A549 (cell line): ENCODE measurements around the gene AUTS2. TPM values are rescaled to one million over a fixed set of nuclear protein-coding genes. Genes with fewer than 3 reads are reported as not detected.

Experiments used
- ATAC-seq, 2 experiments: fragments of 200-7000 bp in 1 of 2; fragments of >200 bp in 1 of 2; cut with Nextera tagmentation in 1 of 2; cut with Tn5 transposase in 1 of 2; 3 replicates each; pipeline versions ENCODE4 v1.8.0 to v1.9.1; 2018 to 2020; ENCODE audit warnings: mild to moderate bottlenecking in 1 of 2, moderate library complexity in 1 of 2
- CTCF ChIA-PET: fragments of 300-600 bp; sonication (Branson Sonifier 250); formaldehyde crosslinking; extraction: SDS; loops from one replicate; lab custom pipeline; 2021; ENCODE audit warnings: antibody characterized with exemption, inconsistent platforms; lab: Yijun Ruan, JAX
- POLR2A ChIA-PET: fragments of 350-600 bp; formaldehyde crosslinking; extraction: SDS; loops from one replicate; lab custom pipeline; 2021; ENCODE audit warnings: antibody characterized with exemption, inconsistent platforms; lab: Yijun Ruan, JAX
- DNase-seq, 2 experiments: peaks; one replicate each; pipeline versions ENCODE4 v3.0.0 to v3.0.0-alpha.2; 2011 to 2016; ENCODE audit warnings: low read depth in 1 of 2, low spot score in 1 of 2
- FAIRE-seq: peaks from 2 replicates; lab custom pipeline; 2011; peaks lifted over from hg19 to GRCh38; lab: Jason Lieb, UNC
- H3K27ac ChIP-seq, 2 experiments: fragments of >200 bp; sonication (Bioruptor Twin); formaldehyde crosslinking; 3 replicates each; pipeline ENCODE4 v1.5.1; 2016 to 2017
- H3K4me1 ChIP-seq: fragments of >200 bp; sonication (Bioruptor Twin); formaldehyde crosslinking; 3 replicates; pipeline ENCODE4 v1.6.1; 2016
- H3K4me2 ChIP-seq: fragments of >200 bp; sonication (Bioruptor Twin); formaldehyde crosslinking; 3 replicates; pipeline ENCODE4 v1.6.1; 2016
- H3K4me3 ChIP-seq: fragments of >200 bp; sonication (Bioruptor Twin); formaldehyde crosslinking; 3 replicates; pipeline ENCODE4 v1.5.1; 2016
- H3K9me3 ChIP-seq: fragments of >200 bp; sonication (Bioruptor Twin); formaldehyde crosslinking; 3 replicates; pipeline ENCODE4 v1.6.1; 2016
- BHLHE40 ChIP-seq: IDR thresholded peaks from 2 replicates; pipeline ENCODE4 v1.6.1; 2012; ENCODE audit warnings: low read depth, low read length, inconsistent platforms
- CBX8 ChIP-seq: fragments of 200-600 bp; sonication (generic); IDR thresholded peaks from 2 replicates; pipeline ENCODE4 v1.6.1; 2016
- CEBPB ChIP-seq, 2 experiments: fragments of >200 bp in 1 of 2; sonication (Bioruptor Twin) in 1 of 2; formaldehyde crosslinking in 1 of 2; IDR thresholded peaks; 2 replicates each; pipeline ENCODE4 v1.6.1; 2012 to 2016
- EHF ChIP-seq: fragments of 250-450 bp; sonication (Bioruptor Pico); IDR thresholded peaks from 2 replicates; pipeline ENCODE4 v1.5.0; 2020; ENCODE audit warnings: mild to moderate bottlenecking
- EP300 ChIP-seq, 2 experiments: fragments of >200 bp; sonication (Bioruptor Twin); formaldehyde crosslinking; IDR thresholded peaks; 2 replicates in 1 of 2; 3 replicates in 1 of 2; pipeline ENCODE4 v1.6.1; 2016 to 2017
- FOXS1 ChIP-seq: fragments of 250-450 bp; sonication (Bioruptor Pico); IDR thresholded peaks from 2 replicates; pipeline ENCODE4 v1.5.0; 2020; ENCODE audit warnings: mild to moderate bottlenecking, moderate library complexity
- GATA3 ChIP-seq: IDR thresholded peaks from 2 replicates; pipeline ENCODE4 v1.6.1; 2012; ENCODE audit warnings: borderline replicate concordance
- HES2 ChIP-seq: fragments of >200 bp; sonication (Bioruptor Twin); formaldehyde crosslinking; IDR thresholded peaks from 2 replicates; pipeline ENCODE4 v1.6.1; 2016
- HEYL ChIP-seq: fragments of 250-450 bp; sonication (Bioruptor Pico); IDR thresholded peaks from 2 replicates; pipeline ENCODE4 v1.8.0; 2021; ENCODE audit warnings: mild to moderate bottlenecking, moderate library complexity
- HOXA7 ChIP-seq: fragments of 250-450 bp; sonication (Bioruptor Pico); IDR thresholded peaks from 2 replicates; pipeline ENCODE4 v1.5.0; 2020; ENCODE audit warnings: mild to moderate bottlenecking, moderate library complexity
- HOXB5 ChIP-seq: fragments of 250-450 bp; sonication (Bioruptor Pico); IDR thresholded peaks from 2 replicates; pipeline ENCODE4 v1.5.0; 2020; ENCODE audit warnings: mild to moderate bottlenecking, moderate library complexity
- KDM1A ChIP-seq: fragments of 200-600 bp; sonication (generic); IDR thresholded peaks from 2 replicates; pipeline ENCODE4 v1.6.1; 2016; ENCODE audit warnings: low read depth, mild to moderate bottlenecking
- KDM5A ChIP-seq: fragments of 200-600 bp; sonication (generic); IDR thresholded peaks from 2 replicates; pipeline ENCODE4 v1.6.1; 2016; ENCODE audit warnings: antibody characterized with exemption, mild to moderate bottlenecking
- MAFK ChIP-seq: fragments of 450-650 bp; IDR thresholded peaks from 2 replicates; pipeline ENCODE4 v1.6.1; 2014; ENCODE audit not compliant: partially characterized antibody
- NFE2L2 ChIP-seq: fragments of 150-350 bp; conservative IDR thresholded peaks from 2 replicates; pipeline ENCODE4 v1.6.1; 2014; ENCODE audit warnings: low read length
- PHF8 ChIP-seq: fragments of 200-600 bp; sonication (generic); IDR thresholded peaks from 2 replicates; pipeline ENCODE4 v1.6.1; 2016; ENCODE audit warnings: low read depth, mild to moderate bottlenecking, antibody characterized with exemption, moderate library complexity, borderline replicate concordance
- POLR2A ChIP-seq: IDR thresholded peaks from 2 replicates; pipeline ENCODE4 v1.6.1; 2012; ENCODE audit warnings: mild to moderate bottlenecking, low read length
- POLR2AphosphoS2 ChIP-seq: conservative IDR thresholded peaks from 2 replicates; pipeline ENCODE4 v1.6.1; 2012; ENCODE audit warnings: low read length, improper control_type of control experiment, inconsistent platforms
- RCOR1 ChIP-seq: fragments of 150-350 bp; IDR thresholded peaks from 2 replicates; pipeline ENCODE4 v1.6.1; 2014; ENCODE audit warnings: antibody characterized with exemption, low read length, low read depth
- RFX5 ChIP-seq: fragments of 450-650 bp; IDR thresholded peaks from 2 replicates; pipeline ENCODE4 v1.7.1; 2014; ENCODE audit warnings: antibody characterized with exemption, mild to moderate bottlenecking, moderate library complexity
- RNF2 ChIP-seq: fragments of 200-600 bp; sonication (generic); IDR thresholded peaks from 2 replicates; pipeline ENCODE4 v1.6.1; 2016; ENCODE audit warnings: low read depth, mild to moderate bottlenecking, antibody characterized with exemption, moderate library complexity, borderline replicate concordance
- TFCP2L1 ChIP-seq: fragments of 250-450 bp; sonication (Bioruptor Pico); IDR thresholded peaks from 2 replicates; pipeline ENCODE4 v1.5.0; 2021; ENCODE audit warnings: mild to moderate bottlenecking
- ZNF302 ChIP-seq: fragments of 250-450 bp; sonication (Bioruptor Pico); IDR thresholded peaks from 2 replicates; pipeline ENCODE4 v1.9.0; 2021; ENCODE audit warnings: inconsistent platforms, mild to moderate bottlenecking, moderate library complexity
- ZSCAN20 ChIP-seq: fragments of 250-450 bp; sonication (Bioruptor Pico); IDR thresholded peaks from 2 replicates; pipeline ENCODE4 v1.8.0; 2022; ENCODE audit warnings: mild to moderate bottlenecking, moderate library complexity
- WGBS: methylation state at CpG from one replicate; pipeline ENCODE4 v1.1.6; 2017; ENCODE audit errors: missing lambda C conversion rate; 5-methylcytosine and 5-hydroxymethylcytosine counted together
- polyA plus RNA-seq, 4 experiments: library from polyadenylated mRNA; depleted of rRNA in 3 of 4; stranded (reverse); fragments of >200 nt; fragmentation: RNase III in 1 of 4; extraction: RNeasy Plus Mini Kit Qiagen cat#74134 plus additional on column Dnase treatment in 1 of 4; gene quantifications; 2 replicates in 3 of 4; 3 replicates in 1 of 4; pipeline ENCODE4 v1.2.3, GENCODE V29; 2011 to 2017
- TF ChIP-seq, protein P1 (sequence below): fragments of 150-350 bp; IDR thresholded peaks from 2 replicates; pipeline ENCODE4 v1.6.1; 2014; ENCODE audit warnings: low read depth, mild to moderate bottlenecking, low read length
- TF ChIP-seq, protein P2 (sequence below): IDR thresholded peaks from 2 replicates; pipeline ENCODE4 v1.6.1; 2012
- TF ChIP-seq, protein P3 (sequence below): IDR thresholded peaks from 2 replicates; pipeline ENCODE4 v1.6.1; 2012; ENCODE audit warnings: low read depth, borderline replicate concordance
- TF ChIP-seq, protein P4 (sequence below): IDR thresholded peaks from 2 replicates; pipeline ENCODE4 v1.6.1; 2012

The AUTS2 gene
- polyA plus RNA-seq, 2 of the 4 experiments (the other 2 are of a cell fraction), result 1.6 to 3.6 TPM

- TF ChIP-seq, protein P1, sequence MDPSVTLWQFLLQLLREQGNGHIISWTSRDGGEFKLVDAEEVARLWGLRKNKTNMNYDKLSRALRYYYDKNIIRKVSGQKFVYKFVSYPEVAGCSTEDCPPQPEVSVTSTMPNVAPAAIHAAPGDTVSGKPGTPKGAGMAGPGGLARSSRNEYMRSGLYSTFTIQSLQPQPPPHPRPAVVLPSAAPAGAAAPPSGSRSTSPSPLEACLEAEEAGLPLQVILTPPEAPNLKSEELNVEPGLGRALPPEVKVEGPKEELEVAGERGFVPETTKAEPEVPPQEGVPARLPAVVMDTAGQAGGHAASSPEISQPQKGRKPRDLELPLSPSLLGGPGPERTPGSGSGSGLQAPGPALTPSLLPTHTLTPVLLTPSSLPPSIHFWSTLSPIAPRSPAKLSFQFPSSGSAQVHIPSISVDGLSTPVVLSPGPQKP, result no peak
- TF ChIP-seq HEYL (no peak), HOXA7 (no peak), ZNF302 (CRISPR knock-in tag) (no peak), ZSCAN20 (CRISPR knock-in tag) (no peak), HOXB5 (CRISPR knock-in tag) (no peak)
- TF ChIP-seq, all 56 proteins: peak for 0
These were observed 396.7 kb downstream of the AUTS2 start (continued) for GRCh38 chr7:69994886-69995542.

DNA sequence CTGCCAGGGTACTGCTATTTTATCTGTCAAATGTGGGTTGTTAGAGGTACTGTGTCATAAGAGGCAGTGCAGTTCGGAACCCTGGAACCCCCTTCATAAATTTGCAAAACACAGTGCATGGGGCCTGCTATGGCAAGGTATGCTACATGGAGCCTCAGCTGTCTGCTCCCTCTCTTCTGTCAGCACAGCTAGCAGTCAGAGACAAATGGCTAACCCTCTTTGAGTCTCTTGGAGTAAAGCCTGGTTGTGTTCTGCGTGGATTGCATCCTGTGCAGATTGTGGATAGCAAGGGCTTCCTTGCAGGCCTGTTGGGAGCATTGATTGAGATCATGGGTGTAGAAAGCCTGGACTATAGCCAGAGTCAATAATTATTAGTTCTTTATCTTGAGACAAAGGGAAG is 397.8 kb downstream of the AUTS2 start:
- no peak for DNase-seq
- no peak overlapping the region for H3K27ac ChIP-seq
- H3K4me1 ChIP-seq, result no peaks in the 10 kb centered on the region
- no peak for TF ChIP-seq BHLHE40
- no peak for TF ChIP-seq POLR2A
- TF ChIP-seq, all 56 proteins: peak for 0
- ATAC-seq (no peak), FAIRE-seq (no peak)
- POLR2A ChIA-PET, result no interaction called here
- Histone ChIP-seq H3K4me2 (no peak overlapping the region), H3K9me3 (no peaks in the 10 kb centered on the region), H3K4me3 (no peak overlapping the region)
- CTCF ChIA-PET, result no interaction called here
- WGBS, result 49% methylated on average over 2 of the region's 2 CpGs

- 25% methylated on average over 5 of the region's 5 CpGs for WGBS
- DNase-seq, result no peak
- no peak overlapping the region for H3K4me2 ChIP-seq
- ChIA-PET POLR2A (no interaction called here), CTCF (no interaction called here)
- ATAC-seq, result no peak
- no peak for FAIRE-seq
- no peak overlapping the region for H3K4me3 ChIP-seq
- TF ChIP-seq, protein P2, sequence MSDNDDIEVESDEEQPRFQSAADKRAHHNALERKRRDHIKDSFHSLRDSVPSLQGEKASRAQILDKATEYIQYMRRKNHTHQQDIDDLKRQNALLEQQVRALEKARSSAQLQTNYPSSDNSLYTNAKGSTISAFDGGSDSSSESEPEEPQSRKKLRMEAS, result no peak
- TF ChIP-seq RFX5 (no peak), KDM1A (no peak), FOXS1 (CRISPR knock-in tag) (no peak), EP300 (IDR thresholded peaks at IDR 0.05) (no peak), KDM5A (no peak)
- no peak overlapping the region for H3K27ac ChIP-seq
- H3K4me1 ChIP-seq, result no peaks in the 10 kb centered on the region
- H3K9me3 ChIP-seq, result no peaks in the 10 kb centered on the region
These were observed 402.6 kb downstream of the AUTS2 start for GRCh38 chr7:70000737-70001348.

GRCh38 chr7:70005480-70005879 is 407.2 kb downstream of the AUTS2 start:
- CTCF ChIA-PET, result no interaction called here
- TF ChIP-seq PHF8 (no peak), CBX8 (no peak), EHF (CRISPR knock-in tag) (no peak), HEYL (no peak), BHLHE40 (no peak), HOXA7 (no peak)
- TF ChIP-seq, protein P3, sequence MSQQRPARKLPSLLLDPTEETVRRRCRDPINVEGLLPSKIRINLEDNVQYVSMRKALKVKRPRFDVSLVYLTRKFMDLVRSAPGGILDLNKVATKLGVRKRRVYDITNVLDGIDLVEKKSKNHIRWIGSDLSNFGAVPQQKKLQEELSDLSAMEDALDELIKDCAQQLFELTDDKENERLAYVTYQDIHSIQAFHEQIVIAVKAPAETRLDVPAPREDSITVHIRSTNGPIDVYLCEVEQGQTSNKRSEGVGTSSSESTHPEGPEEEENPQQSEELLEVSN, result no peak
- TF ChIP-seq, all 56 proteins: peak for 0
- H3K27ac ChIP-seq, result no peak overlapping the region
- 62% methylated on average over 2 of the region's 2 CpGs for WGBS
- no peak for ATAC-seq
- DNase-seq, result no peak
- POLR2A ChIA-PET, result no interaction called here
- H3K4me1 ChIP-seq, result no peaks in the 10 kb centered on the region
- H3K4me3 ChIP-seq, result no peak overlapping the region
- FAIRE-seq, result no peak
- H3K9me3 ChIP-seq, result no peaks in the 10 kb centered on the region
- H3K4me2 ChIP-seq, result no peak overlapping the region

DNA sequence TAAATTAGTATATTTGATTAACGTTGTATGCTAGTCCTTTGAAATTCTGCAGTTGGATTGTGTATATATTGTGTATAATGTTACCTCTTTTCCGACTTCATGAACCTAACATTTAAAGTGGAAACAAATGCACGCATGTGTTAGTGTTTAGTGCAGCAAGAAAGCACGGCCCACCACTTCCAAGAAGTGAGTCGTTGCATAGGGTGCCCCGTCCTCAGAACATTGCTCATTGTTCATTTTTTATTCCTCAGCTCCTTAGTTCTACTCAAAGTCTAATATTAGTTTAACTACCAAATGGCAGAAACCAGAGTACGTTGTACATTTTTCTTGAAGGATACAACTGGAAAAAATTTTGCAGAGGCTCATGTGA is 407.6 kb downstream of the AUTS2 start:
- Histone ChIP-seq H3K4me2 (no peak overlapping the region), H3K27ac (no peak overlapping the region), H3K4me1 (no peaks in the 10 kb centered on the region), H3K4me3 (no peak overlapping the region), H3K9me3 (no peaks in the 10 kb centered on the region)
- 29% methylated on average over 7 of the region's 7 CpGs for WGBS
- no peak for FAIRE-seq
- DNase-seq, result no peak
- ChIA-PET CTCF (no interaction called here), POLR2A (no interaction called here)
- ATAC-seq, result no peak
- TF ChIP-seq, protein P4, sequence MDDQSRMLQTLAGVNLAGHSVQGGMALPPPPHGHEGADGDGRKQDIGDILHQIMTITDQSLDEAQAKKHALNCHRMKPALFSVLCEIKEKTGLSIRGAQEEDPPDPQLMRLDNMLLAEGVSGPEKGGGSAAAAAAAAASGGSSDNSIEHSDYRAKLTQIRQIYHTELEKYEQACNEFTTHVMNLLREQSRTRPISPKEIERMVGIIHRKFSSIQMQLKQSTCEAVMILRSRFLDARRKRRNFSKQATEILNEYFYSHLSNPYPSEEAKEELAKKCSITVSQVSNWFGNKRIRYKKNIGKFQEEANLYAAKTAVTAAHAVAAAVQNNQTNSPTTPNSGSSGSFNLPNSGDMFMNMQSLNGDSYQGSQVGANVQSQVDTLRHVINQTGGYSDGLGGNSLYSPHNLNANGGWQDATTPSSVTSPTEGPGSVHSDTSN, result no peak
- TF ChIP-seq ZSCAN20 (CRISPR knock-in tag) (no peak), BHLHE40 (no peak), ZNF302 (CRISPR knock-in tag) (no peak), RNF2 (no peak), RCOR1 (no peak), MAFK (no peak), HES2 (no peak), KDM5A (no peak), NFE2L2 (no peak), POLR2AphosphoS2 (no peak), CEBPB (IDR thresholded peaks at IDR 0.05) (no peak), GATA3 (no peak), TFCP2L1 (no peak)
- TF ChIP-seq, protein P2, result no peak
